Daoy (cell line): ENCODE measurements around the gene TFRC. TPM values are rescaled to one million over a fixed set of nuclear protein-coding genes. Genes with fewer than 3 reads are reported as not detected.
"Not testable (repeated sequence)": the region's sequence is repeated elsewhere in the genome, so short reads cannot be mapped to it uniquely, and the experiment has no call there.

Experiments
- DNase-seq: peaks from one replicate; pipeline ENCODE4 v3.0.0-alpha.2; 2015; ENCODE audit warnings: low read depth
- total RNA-seq: library from RNA; depleted of rRNA; stranded (reverse); fragments of >200 nt; shearing (Covaris generic); gene quantifications from 2 replicates; pipeline ENCODE4 v1.2.3, GENCODE V29; 2014; rRNA removed

Gene TFRC
- total RNA-seq, result 195 and 212 TPM in 2 replicates

GRCh38 chr3:196081834-196082618 lies at the start of gene TFRC:
TSS of gene TFRC (minus strand) at chr3:196082090. CDS start at chr3:196077099, 4,991 bp downstream.
- DNase-seq, result peak; percentile 97

GRCh38 chr3:196128172-196128843 lies 46.4 kb upstream of the TFRC start:
- DNase-seq, result no peak

- peak; percentile 43 for DNase-seq
Measured at GRCh38 chr3:196127308-196128040, 45.6 kb upstream of the TFRC start.

- DNase-seq, result no peak
Measured at GRCh38 chr3:196124608-196125007, 42.7 kb upstream of the TFRC start.

GRCh38 chr3:196122688-196123046 lies 40.8 kb upstream of the TFRC start:
- no peak for DNase-seq

- DNase-seq, result no peak
Measured at GRCh38 chr3:196122021-196122687, 40.3 kb upstream of the TFRC start.

- DNase-seq, result no peak
Measured at GRCh38 chr3:196121066-196121465, 39.2 kb upstream of the TFRC start.

- no peak for DNase-seq
Measured at GRCh38 chr3:196120291-196120951, 38.5 kb upstream of the TFRC start.

- DNase-seq, result no peak
Measured at GRCh38 chr3:196117809-196118208, 35.9 kb upstream of the TFRC start.

GRCh38 chr3:196115678-196116083 lies 33.8 kb upstream of the TFRC start:
- no peak for DNase-seq

- no peak for DNase-seq
Measured at GRCh38 chr3:196111939-196112386, 30.1 kb upstream of the TFRC start.

GRCh38 chr3:196108075-196108743 lies 26.3 kb upstream of the TFRC start:
- DNase-seq, result no peak

- not testable (repeated sequence) for DNase-seq
Measured at GRCh38 chr3:196104707-196105106, 22.8 kb upstream of the TFRC start.

GRCh38 chr3:196098365-196098980 lies 16.6 kb upstream of the TFRC start:
- DNase-seq, result not testable (repeated sequence)

- no peak for DNase-seq
Measured at GRCh38 chr3:196097373-196098154, 15.7 kb upstream of the TFRC start.

- DNase-seq, result no peak
Measured at GRCh38 chr3:196096382-196096953, 14.6 kb upstream of the TFRC start.

- no peak for DNase-seq
Measured at GRCh38 chr3:196093317-196094111, 11.6 kb upstream of the TFRC start.

GRCh38 chr3:196087906-196088305 lies 6.0 kb upstream of the TFRC start:
- DNase-seq, result no peak
